ENCODE results near the gene SUV39H1. TPM values are rescaled to one million over a fixed set of nuclear protein-coding genes. Genes with fewer than 3 reads are reported as not detected.

The SUV39H1 gene
- total and polyA plus RNA-seq, 2 of the 13 experiments (the other 11 are each of a cell fraction or from before 2014, with no cell fraction given), result 5.2 to 10.1 TPM

- CTCF ChIA-PET (ENCODE audit: low intra/inter-chr PET ratio, low total read pairs), result no interaction called here
- WGBS (ENCODE audit: low lambda C conversion rate), result 5% methylated on average over 4 of the region's 9 CpGs
- intact Hi-C loops (cut with micrococcal nuclease; ENCODE audit: unreplicated experiment), result loop anchor here (2.0 kb wide), 1 partner anchor 20 kb away; the partner anchor contains the start of gene SUV39H1
- TF ChIP-seq ZNF629 (CRISPR knock-in tag; conservative IDR thresholded peaks at IDR 0.05), result no peak
- TF ChIP-seq PBX2 (CRISPR knock-in tag; IDR thresholded peaks at IDR 0.05), result no peak
- no peak for TF ChIP-seq ZBTB3 (CRISPR knock-in tag; IDR thresholded peaks at IDR 0.05; ENCODE audit: borderline replicate concordance, low read depth)
- 0 out of 2 replicates have a peak, but pooled peaks have one; percentile 10 for TF ChIP-seq ZFX (CRISPR knock-in tag; IDR thresholded peaks at IDR 0.05; ENCODE audit: low read depth)
- no peak for TF ChIP-seq ZBTB2 (CRISPR knock-in tag; IDR thresholded peaks at IDR 0.05; ENCODE audit: low read depth)
- TF ChIP-seq RFXAP (CRISPR knock-in tag; IDR thresholded peaks at IDR 0.05; ENCODE audit: borderline replicate concordance), result no peak
- no peak for TF ChIP-seq HOXA7 (CRISPR knock-in tag; IDR thresholded peaks at IDR 0.05)
- TF ChIP-seq AGO2 (optimal IDR thresholded peaks at IDR 0.05; ENCODE audit: low read depth, low read length), result peak; percentile 95
- TF ChIP-seq ZNF44 (CRISPR knock-in tag; IDR thresholded peaks at IDR 0.05), result no peak
- no peak for TF ChIP-seq ZC3H4 (CRISPR knock-in tag; IDR thresholded peaks at IDR 0.05; ENCODE audit: borderline replicate concordance)
- no peak for TF ChIP-seq FOXP1 (IDR thresholded peaks at IDR 0.05)
- TF ChIP-seq FOXP1 (CRISPR knock-in tag; IDR thresholded peaks at IDR 0.05), result no peak
- no peak for TF ChIP-seq NR2F1 (CRISPR knock-in tag; IDR thresholded peaks at IDR 0.05)
- TF ChIP-seq RBFOX2 (IDR thresholded peaks at IDR 0.05; ENCODE audit: low read depth, low read length), result peak; percentile 40; the same call in 1 of the 2 replicates
- no peak for TF ChIP-seq ATF1 (CRISPR knock-in tag; IDR thresholded peaks at IDR 0.05)
- TF ChIP-seq SP140L (CRISPR knock-in tag; IDR thresholded peaks at IDR 0.05; ENCODE audit: borderline replicate concordance), result no peak
- TF ChIP-seq SIN3A (IDR thresholded peaks at IDR 0.05; ENCODE audit: borderline replicate concordance, low read depth, low read length), result no peak; the same call in 1 of the 2 replicates
- TF ChIP-seq PRPF4 (IDR thresholded peaks at IDR 0.05; ENCODE audit: low read depth, low read length, poor library complexity, severe bottlenecking), result no peak
- no peak for TF ChIP-seq ZFP1 (CRISPR knock-in tag; IDR thresholded peaks at IDR 0.05)
- no peak for TF ChIP-seq PITX1 (CRISPR knock-in tag; IDR thresholded peaks at IDR 0.05)
- TF ChIP-seq BATF2 (CRISPR knock-in tag; IDR thresholded peaks at IDR 0.05), result no peak
- TF ChIP-seq ZNF564 (CRISPR knock-in tag; IDR thresholded peaks at IDR 0.05), result no peak
- 0 out of 4 replicates have a peak, but pooled peaks of 1 of the 2 experiments have one; percentile 15 for TF ChIP-seq POLR2A (IDR thresholded peaks at IDR 0.05; ENCODE audit: insufficient read depth in 1 of 2, low read depth in 2 of 2, low read length in 2 of 2)
- TF ChIP-seq U2AF1 (optimal IDR thresholded peaks at IDR 0.05; ENCODE audit: low read depth, low read length), result no peak
- TF ChIP-seq SMAD3 (CRISPR knock-in tag; IDR thresholded peaks at IDR 0.05), result no peak
- TF ChIP-seq TBX2 (CRISPR knock-in tag; IDR thresholded peaks at IDR 0.05; ENCODE audit: borderline replicate concordance), result no peak; the same call in 1 of the 2 replicates
Observed at GRCh38 chrX:48676893-48677270, 19.7 kb upstream of the SUV39H1 start.

More at GRCh38 chrX:48676893-48677270, 19.7 kb upstream of the SUV39H1 start:
- peaks cover 23% of the 10 kb centered on the region for H3K4me1 ChIP-seq (ENCODE audit: insufficient read depth, low read length)
- peak overlapping the region; percentile 70 for H3K4me2 ChIP-seq (ENCODE audit: low read depth, low read length)
- H3K4me3 ChIP-seq (replicated peaks in 1 of 3; ENCODE audit: insufficient read depth in 1 of 3, low read depth in 2 of 3, low read length in 3 of 3), result peak overlapping the region; percentile 69 to 93 (median 87)
- peak overlapping the region; percentile 98 for H3K27ac ChIP-seq (ENCODE audit: extremely low read length, insufficient read depth, low read length)
- H3K36me3 ChIP-seq (replicated peaks in 1 of 2; ENCODE audit: control insufficient read depth in 1 of 2, insufficient read depth in 2 of 2, low read length in 2 of 2), result no peaks in the 10 kb centered on the region
- H3K27me3 ChIP-seq (ENCODE audit: control insufficient read depth in 1 of 2, insufficient read depth in 2 of 2, low read length in 2 of 2), result no peaks in the 10 kb centered on the region
- no TSS peak for BruUV-seq (replicated peaks)
- DNase-seq (ENCODE audit: low spot score) (no peak), ATAC-seq (peak; percentile 43), FAIRE-seq (no peak)
- in situ Hi-C loops (cut with HindIII; ENCODE audit: extremely low pct_ligation_motif_present, low pct_unique_long_range_greater_than_20kb), result no loop called here
- no peaks in the 10 kb centered on the region for H4K20me1 ChIP-seq (ENCODE audit: insufficient read depth, low read length)
- peaks cover 2% of the 10 kb centered on the region for H3K79me2 ChIP-seq (ENCODE audit: insufficient read depth, low read length)
- H3K9me3 ChIP-seq (ENCODE audit: low read length), result no peaks in the 10 kb centered on the region
- H2AFZ ChIP-seq (ENCODE audit: low read length), result no peak overlapping the region
- POLR2A ChIA-PET, result interaction anchor here (0.5 to 2.4 kb wide), 24 partner anchors 9 to 1406 kb away, joined by 3 to 45 read pairs (median 6); partner anchors contain the start of genes GRIPAP1, HDAC6, PQBP1 and RBM3
- H3K9ac ChIP-seq (ENCODE audit: insufficient read depth, low read depth, low read length), result peak overlapping the region; percentile 98
